Esophagus squamous epithelium (tissue), 5 donors: ENCODE results near the gene BANP. TPM values are rescaled to one million over a fixed set of nuclear protein-coding genes. Genes with fewer than 3 reads are reported as not detected.
"Not testable (repeated sequence)": the region's sequence is repeated elsewhere in the genome, so short reads cannot be mapped to it uniquely, and the experiment has no call there.

Experiments
- DNase-seq: peaks from one replicate; lab custom pipeline; 2025; lab: John Stamatoyannopoulos, UW
- H3K27ac ChIP-seq, 4 donors: fragments of 200-600 bp; sonication (generic); one replicate each; pipeline ENCODE4 v1.5.1; 2016 to 2019; ENCODE audit warnings: mild to moderate bottlenecking in 1 of 4
- H3K27me3 ChIP-seq, 4 donors: fragments of 200-600 bp; sonication (generic); 1 replicate in 3 of 4; 2 replicates in 1 of 4; pipeline versions ENCODE4 v1.5.1 to v1.6.0; 2017 to 2021; ENCODE audit warnings: antibody characterized with exemption in 1 of 4
- H3K36me3 ChIP-seq, 3 donors: fragments of 200-600 bp; sonication (generic); one replicate each; pipeline ENCODE4 v1.5.1; 2016 to 2019
- H3K4me1 ChIP-seq, 3 donors: fragments of 200-600 bp; sonication (generic); one replicate each; pipeline ENCODE4 v1.5.1; 2017 to 2019
- H3K4me3 ChIP-seq, 4 donors: fragments of 200-600 bp; sonication (generic); 1 replicate in 3 of 4; 2 replicates in 1 of 4; pipeline ENCODE4 v1.5.1; 2016 to 2019; ENCODE audit warnings: mild to moderate bottlenecking in 2 of 4, moderate library complexity in 1 of 4
- H3K9me3 ChIP-seq, 3 donors: fragments of 200-600 bp; sonication (generic); one replicate each; pipeline ENCODE4 v1.5.1; 2016 to 2019
- POLR2A ChIP-seq, 4 donors: fragments of 450-650 bp; IDR thresholded peaks; one replicate each; pipeline ENCODE4 v1.6.1; 2017; ENCODE audit warnings: antibody characterized with exemption in 4 of 4, mild to moderate bottlenecking in 4 of 4, moderate library complexity in 3 of 4
- WGBS, 2 donors: methylation state at CpG; one replicate each; pipeline ENCODE4 v1.1.5; 2018; 5-methylcytosine and 5-hydroxymethylcytosine counted together
- intact Hi-C: fragments of 100-400 bp; cut with DNase I; formaldehyde crosslinking; loops from one replicate; pipeline ENCODE4 v1.15.0; 2022
- total RNA-seq, 4 donors: library from RNA; depleted of rRNA; stranded (reverse); fragments of >200 nt; gene quantifications; one replicate each; pipeline ENCODE4 v1.1.0, GENCODE V29; 2016
- TF ChIP-seq, protein P1 (sequence below), 6 experiments: fragments of 450-650 bp in 4 of 6; fragments of 200-600 bp in 2 of 6; sonication (generic) in 2 of 6; IDR thresholded peaks; one replicate each; pipeline ENCODE4 v1.5.1; 2016 to 2019; ENCODE audit warnings: antibody characterized with exemption in 6 of 6, mild to moderate bottlenecking in 4 of 6, moderate library complexity in 4 of 6
- donor health status: DM: yes; HTN: yes; CAD: no.

BANP gene
- total RNA-seq, 4 donors from 2014 or later, result 13.8 to 19.9 (median 14.1) TPM

DNA sequence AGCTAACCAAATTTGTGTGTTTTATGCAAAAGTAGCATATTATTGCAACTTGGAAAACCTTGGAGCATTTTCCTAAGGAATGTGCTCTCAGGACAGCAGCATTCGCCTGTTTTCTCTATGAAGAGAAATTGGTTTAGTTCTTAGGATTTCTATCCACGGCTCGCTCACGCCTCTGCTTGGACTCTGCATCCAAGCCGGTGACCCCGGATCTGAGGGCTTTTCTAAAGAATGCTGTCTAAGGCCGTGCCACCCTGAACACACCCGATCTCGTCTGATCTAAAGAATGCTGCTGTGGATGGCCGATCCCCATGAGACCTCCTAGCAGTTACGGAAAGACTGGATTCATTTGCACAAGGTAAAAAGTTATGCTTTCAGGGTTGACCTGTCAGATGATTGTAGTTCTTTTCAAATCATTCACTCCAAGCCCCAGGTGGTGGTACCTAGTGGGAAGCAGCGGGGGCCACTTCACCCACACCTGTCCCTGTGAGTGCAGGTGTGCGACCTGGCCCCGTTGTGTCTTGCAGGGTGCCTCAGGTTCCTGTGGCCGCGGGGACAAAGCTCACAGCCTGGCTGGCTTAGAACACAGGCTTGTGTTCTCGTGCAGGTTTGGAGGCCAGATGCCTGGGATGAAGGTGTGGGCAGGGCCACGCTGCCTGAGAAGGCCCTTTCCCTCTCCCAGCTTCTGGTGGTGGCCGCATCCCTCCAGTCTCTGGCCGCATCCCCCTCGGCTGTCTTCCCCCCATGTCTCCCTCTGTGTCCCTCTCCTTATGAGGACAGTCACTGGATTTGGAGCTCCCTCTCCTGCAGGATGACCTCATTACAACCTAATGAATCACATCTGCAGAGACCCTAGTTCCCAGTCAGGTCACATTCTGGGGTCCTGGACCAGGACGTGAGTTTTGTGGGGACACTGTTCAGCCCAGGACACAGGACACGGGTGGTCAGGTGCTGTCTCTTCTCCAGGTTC is 71.1 kb downstream of the BANP start:
- Histone ChIP-seq H3K36me3 (peaks cover 0 to 69% (median 0%) of the 10 kb centered on the region in 3 donors), H3K4me1 (peaks cover 0 to 13% (median 0%) of the 10 kb centered on the region in 3 donors), H3K9me3 (no peaks in the 10 kb centered on the region), H3K4me3 (no peak overlapping the region), H3K27ac (no peak overlapping the region), H3K27me3 (no peaks in the 10 kb centered on the region)
- no peak for DNase-seq
- WGBS, 2 donors, result 89 to 93% methylated on average over 15 to 16 of the region's 23 CpGs
- TF ChIP-seq, protein P1, sequence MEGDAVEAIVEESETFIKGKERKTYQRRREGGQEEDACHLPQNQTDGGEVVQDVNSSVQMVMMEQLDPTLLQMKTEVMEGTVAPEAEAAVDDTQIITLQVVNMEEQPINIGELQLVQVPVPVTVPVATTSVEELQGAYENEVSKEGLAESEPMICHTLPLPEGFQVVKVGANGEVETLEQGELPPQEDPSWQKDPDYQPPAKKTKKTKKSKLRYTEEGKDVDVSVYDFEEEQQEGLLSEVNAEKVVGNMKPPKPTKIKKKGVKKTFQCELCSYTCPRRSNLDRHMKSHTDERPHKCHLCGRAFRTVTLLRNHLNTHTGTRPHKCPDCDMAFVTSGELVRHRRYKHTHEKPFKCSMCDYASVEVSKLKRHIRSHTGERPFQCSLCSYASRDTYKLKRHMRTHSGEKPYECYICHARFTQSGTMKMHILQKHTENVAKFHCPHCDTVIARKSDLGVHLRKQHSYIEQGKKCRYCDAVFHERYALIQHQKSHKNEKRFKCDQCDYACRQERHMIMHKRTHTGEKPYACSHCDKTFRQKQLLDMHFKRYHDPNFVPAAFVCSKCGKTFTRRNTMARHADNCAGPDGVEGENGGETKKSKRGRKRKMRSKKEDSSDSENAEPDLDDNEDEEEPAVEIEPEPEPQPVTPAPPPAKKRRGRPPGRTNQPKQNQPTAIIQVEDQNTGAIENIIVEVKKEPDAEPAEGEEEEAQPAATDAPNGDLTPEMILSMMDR (IDR thresholded peaks at IDR 0.05), result no peak
- TF ChIP-seq POLR2A (IDR thresholded peaks at IDR 0.05), result no peak
- intact Hi-C loops, result no loop called here

DNA sequence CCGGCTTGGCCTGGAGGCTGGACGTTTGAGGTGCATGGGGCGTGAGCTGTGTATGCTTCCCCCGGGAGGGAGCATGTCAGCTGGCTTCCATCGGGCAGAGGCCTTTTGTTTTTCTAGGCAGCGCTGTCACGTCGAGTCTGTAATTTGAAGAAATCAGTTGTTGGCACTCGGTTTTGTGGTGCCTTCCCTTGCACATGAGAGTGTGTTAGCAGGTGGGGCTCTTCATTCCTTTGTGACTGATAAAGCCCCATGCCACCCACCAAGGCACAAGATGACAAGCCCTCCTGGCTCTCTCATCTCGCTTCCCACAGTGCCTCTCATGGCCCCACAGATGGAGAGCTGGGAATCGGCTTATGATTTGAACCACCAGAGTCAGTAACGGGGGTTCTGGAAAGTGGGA is 72.1 kb downstream of the BANP start:
- no peak for DNase-seq
- 86% methylated on average over 7 of the region's 12 CpGs; no CpG with 5 or more reads in 1 of the 2 donors for WGBS, 2 donors
- Histone ChIP-seq H3K9me3 (no peaks in the 10 kb centered on the region), H3K27ac (no peak overlapping the region), H3K4me1 (peaks cover 0 to 13% (median 0%) of the 10 kb centered on the region in 3 donors), H3K4me3 (no peak overlapping the region), H3K27me3 (no peaks in the 10 kb centered on the region), H3K36me3 (peaks cover 0 to 69% (median 6%) of the 10 kb centered on the region in 3 donors)
- no peak for TF ChIP-seq POLR2A (IDR thresholded peaks at IDR 0.05)
- TF ChIP-seq, protein P1 (IDR thresholded peaks at IDR 0.05), result no peak
- intact Hi-C loops, result no loop called here

DNA sequence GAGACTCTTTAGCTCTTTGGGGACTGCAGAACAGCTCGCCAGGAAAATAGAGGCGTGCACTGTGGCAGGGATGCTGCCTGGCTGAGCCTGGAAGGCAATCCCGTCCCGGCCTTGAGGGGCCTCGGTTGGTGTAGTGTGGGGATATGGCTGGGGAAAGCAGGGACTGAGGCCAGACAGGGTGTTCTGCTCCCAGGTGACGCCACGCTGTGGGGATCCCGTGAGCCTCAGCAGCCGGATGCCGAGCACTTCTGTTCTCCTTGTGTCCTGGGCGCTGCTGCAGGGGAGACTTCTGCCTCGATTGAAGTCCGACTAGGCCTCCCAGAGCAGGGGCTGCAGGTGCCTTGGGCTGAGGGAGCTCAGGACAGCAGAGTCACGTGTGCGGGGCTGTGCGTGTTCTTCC is 72.6 kb downstream of the BANP start:
- Histone ChIP-seq H3K4me1 (peaks cover 0 to 13% (median 0%) of the 10 kb centered on the region in 3 donors), H3K36me3 (peaks cover 0 to 67% (median 6%) of the 10 kb centered on the region in 3 donors), H3K4me3 (no peak overlapping the region), H3K27me3 (no peaks in the 10 kb centered on the region), H3K9me3 (no peaks in the 10 kb centered on the region), H3K27ac (no peak overlapping the region)
- intact Hi-C loops, result no loop called here
- WGBS, 2 donors, result 92 to 94% methylated on average over 5 to 9 of the region's 16 CpGs
- TF ChIP-seq, protein P1 (IDR thresholded peaks at IDR 0.05), result no peak
- no peak for TF ChIP-seq POLR2A (IDR thresholded peaks at IDR 0.05)
- no peak for DNase-seq

DNA sequence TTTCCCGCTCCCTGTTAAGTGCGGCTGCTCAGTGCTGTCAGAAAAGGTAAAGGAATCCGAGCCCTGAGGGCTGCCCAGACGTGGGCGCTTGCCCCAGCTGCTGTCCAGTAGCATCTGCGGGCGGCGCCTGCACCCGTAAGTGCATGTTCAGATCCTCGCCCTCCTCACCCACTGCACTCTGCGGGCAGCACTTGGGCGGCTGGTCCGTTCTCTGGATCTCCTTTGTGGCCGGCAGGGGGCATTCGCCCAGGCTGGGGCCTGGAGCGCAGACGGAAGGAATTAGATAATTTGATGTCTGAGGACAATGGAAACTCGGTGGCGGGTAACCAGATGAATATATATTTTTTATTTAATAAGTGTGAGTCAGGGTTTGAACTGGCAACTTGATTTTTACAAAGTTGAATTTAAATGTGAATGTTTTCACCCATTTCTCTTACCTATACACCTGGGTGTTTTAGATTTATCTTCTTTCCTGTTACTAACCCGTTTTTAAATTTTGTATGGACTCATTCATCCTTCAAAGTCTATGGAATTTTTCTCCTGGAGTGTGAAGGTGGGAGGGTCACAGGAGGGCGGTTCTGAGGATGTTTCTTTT is 73.4 kb downstream of the BANP start:
- TF ChIP-seq, protein P1 (IDR thresholded peaks at IDR 0.05), result peak in 4 of 6 experiments; percentile 12 to 43 (median 26)
- DNase-seq, H3K9me3 ChIP-seq, H3K27me3 ChIP-seq, H3K27ac ChIP-seq, intact Hi-C loops, H3K4me3 ChIP-seq: not testable (repeated sequence)
- Histone ChIP-seq H3K36me3 (peaks cover 0 to 62% (median 6%) of the 10 kb centered on the region in 3 donors), H3K4me1 (peaks cover 0 to 13% (median 0%) of the 10 kb centered on the region in 3 donors)
- WGBS, 2 donors, result 74 to 77% methylated on average over 11 to 15 of the region's 21 CpGs

DNA sequence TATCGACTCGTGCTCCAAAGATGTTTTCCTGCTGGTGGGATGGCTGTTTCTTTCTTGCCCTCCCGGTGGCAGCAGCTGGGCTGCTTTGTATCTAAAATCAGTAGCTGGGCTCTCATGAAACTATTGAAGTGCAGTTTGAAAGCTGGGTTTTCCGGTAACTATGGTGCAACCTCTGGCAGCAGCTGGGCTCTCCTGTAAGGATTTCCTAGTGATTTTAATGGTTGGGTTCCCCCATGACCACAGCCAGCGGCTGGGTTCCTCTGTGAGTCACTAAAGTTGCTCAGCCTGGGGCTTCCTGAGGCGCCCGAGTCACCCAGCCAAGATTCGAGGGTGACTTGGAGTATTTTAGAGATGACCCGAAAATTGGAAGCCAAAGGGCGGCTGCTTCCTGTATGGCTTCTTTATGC is 73.9 kb downstream of the BANP start:
- H3K9me3 ChIP-seq, DNase-seq, intact Hi-C loops, H3K27me3 ChIP-seq, H3K27ac ChIP-seq, H3K4me3 ChIP-seq: not testable (repeated sequence)
- 44% methylated on average over 6 to 7 of the region's 10 CpGs for WGBS, 2 donors
- Histone ChIP-seq H3K4me1 (peaks cover 0 to 13% (median 0%) of the 10 kb centered on the region in 3 donors), H3K36me3 (peaks cover 0 to 57% (median 6%) of the 10 kb centered on the region in 3 donors)

DNA sequence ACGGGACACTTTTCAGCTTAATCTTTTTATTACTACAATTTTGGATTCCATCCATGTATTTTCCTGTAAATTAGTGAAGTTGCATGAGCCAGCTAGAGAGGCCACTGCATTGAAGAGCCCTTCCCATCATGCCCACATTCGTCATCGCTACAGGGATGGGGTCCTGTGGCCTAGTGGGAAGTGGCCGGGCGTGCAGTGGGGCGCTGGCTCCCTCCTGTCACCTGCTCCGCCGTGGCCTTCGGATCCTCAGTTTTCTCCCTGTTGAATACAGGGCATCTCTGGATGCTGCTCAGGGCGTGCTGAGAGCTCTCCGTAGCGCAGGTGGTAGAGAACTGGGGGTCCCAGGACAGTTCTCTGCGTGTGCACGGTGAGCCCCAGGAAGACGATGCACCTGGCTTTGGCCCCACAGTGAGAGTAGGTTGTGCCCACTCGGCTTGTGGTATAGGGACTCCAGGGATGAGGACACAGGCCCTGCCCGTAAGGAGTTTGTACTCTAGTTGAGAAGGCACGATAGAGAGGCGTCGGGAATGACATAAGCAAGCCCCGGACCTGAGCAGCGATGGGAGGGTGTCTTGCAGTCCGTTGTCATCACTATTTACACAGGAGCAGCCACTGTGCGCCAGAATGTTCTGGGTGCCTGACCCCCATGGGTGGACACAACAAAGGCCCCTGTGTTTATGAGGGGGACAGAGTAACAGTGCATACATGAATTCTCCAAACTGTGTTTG is 74.8 kb downstream of the BANP start:
- Histone ChIP-seq H3K36me3 (peaks cover 0 to 52% (median 6%) of the 10 kb centered on the region in 3 donors), H3K4me1 (peaks cover 0 to 13% (median 0%) of the 10 kb centered on the region in 3 donors)
- H3K4me3 ChIP-seq, H3K27me3 ChIP-seq, H3K27ac ChIP-seq, DNase-seq, intact Hi-C loops, H3K9me3 ChIP-seq: not testable (repeated sequence)
- 95 to 96% methylated on average over 7 to 17 of the region's 24 CpGs for WGBS, 2 donors
